Measurements from ENCODE around the gene ACVR1C.

ACVR1C gene

DNA sequence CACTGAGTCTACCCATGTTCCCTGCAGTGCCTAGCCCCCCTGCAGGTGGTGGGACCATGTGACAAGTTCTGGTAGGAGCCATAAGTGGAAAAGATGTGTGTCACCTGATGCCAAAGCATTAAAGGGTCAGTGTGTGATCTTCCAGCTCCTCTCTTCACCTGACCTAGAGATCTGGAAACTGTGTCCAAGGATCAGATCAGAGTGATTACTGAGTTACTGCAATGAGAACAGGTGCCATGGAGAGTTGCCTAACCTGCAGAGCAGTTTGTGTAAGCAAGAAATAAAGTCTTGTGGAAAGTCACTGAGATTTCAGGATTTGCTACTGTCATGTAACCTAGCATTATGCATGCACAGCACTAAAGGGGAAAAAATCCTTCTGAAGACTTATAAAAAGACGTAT, 90.6 kb downstream of the ACVR1C start:
- no peak overlapping the region for H3K4me3 ChIP-seq (ENCODE audit: low read length)
- TF ChIP-seq, protein P1, sequence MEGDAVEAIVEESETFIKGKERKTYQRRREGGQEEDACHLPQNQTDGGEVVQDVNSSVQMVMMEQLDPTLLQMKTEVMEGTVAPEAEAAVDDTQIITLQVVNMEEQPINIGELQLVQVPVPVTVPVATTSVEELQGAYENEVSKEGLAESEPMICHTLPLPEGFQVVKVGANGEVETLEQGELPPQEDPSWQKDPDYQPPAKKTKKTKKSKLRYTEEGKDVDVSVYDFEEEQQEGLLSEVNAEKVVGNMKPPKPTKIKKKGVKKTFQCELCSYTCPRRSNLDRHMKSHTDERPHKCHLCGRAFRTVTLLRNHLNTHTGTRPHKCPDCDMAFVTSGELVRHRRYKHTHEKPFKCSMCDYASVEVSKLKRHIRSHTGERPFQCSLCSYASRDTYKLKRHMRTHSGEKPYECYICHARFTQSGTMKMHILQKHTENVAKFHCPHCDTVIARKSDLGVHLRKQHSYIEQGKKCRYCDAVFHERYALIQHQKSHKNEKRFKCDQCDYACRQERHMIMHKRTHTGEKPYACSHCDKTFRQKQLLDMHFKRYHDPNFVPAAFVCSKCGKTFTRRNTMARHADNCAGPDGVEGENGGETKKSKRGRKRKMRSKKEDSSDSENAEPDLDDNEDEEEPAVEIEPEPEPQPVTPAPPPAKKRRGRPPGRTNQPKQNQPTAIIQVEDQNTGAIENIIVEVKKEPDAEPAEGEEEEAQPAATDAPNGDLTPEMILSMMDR (IDR thresholded peaks at IDR 0.05; ENCODE audit: low read length): no peak
- no peak for TF ChIP-seq EZH2 (optimal IDR thresholded peaks at IDR 0.05; ENCODE audit: low read depth, low read length)
- TF ChIP-seq EZH2phosphoT487 (IDR thresholded peaks at IDR 0.05; ENCODE audit: low read length): no peak
- DNase-seq: no peak
- H3K9me2 ChIP-seq (replicated peaks; ENCODE audit: insufficient read depth, low read length): no peaks in the 10 kb centered on the region
- H3K27me3 ChIP-seq (replicated peaks; ENCODE audit: insufficient read depth, low read length): no peaks in the 10 kb centered on the region
- H3K36me3 ChIP-seq (replicated peaks; ENCODE audit: insufficient read depth, low read length): no peaks in the 10 kb centered on the region
- no peak overlapping the region for H3K4me2 ChIP-seq (ENCODE audit: low read depth, low read length)
- H3K79me2 ChIP-seq (ENCODE audit: low read length): no peaks in the 10 kb centered on the region
- no peaks in the 10 kb centered on the region for H3F3A ChIP-seq (ENCODE audit: insufficient read depth, low read length)
- H3K9ac ChIP-seq (ENCODE audit: low read length): no peak overlapping the region
- H3K4me1 ChIP-seq (ENCODE audit: low read length): no peaks in the 10 kb centered on the region
- no peaks in the 10 kb centered on the region for H4K20me1 ChIP-seq (ENCODE audit: insufficient read depth, low read length)
- H2AFZ ChIP-seq (ENCODE audit: low read length): no peak overlapping the region
- no peak overlapping the region for H3K27ac ChIP-seq (ENCODE audit: low read length)
- no peaks in the 10 kb centered on the region for H3K9me3 ChIP-seq (replicated peaks; ENCODE audit: insufficient read depth, low read length)

DNA sequence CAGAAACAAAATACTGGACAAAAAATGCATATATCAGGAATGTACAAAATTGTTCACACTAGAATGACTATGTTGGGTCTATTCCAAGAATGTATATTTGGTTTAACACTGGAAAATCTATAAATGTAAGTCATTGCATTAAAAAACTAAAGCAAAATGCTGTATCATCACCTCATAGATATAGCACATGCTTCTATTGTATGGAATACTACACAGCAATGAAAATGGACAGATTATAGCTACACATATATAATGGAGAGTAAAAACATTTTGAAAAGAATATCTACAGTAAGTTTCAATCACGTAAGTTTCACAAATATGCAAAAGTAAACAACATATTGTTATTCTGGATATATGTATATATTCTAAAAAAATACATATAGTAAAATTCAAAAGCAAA, 91.8 kb downstream of the ACVR1C start:
- DNase-seq: no peak
- TF ChIP-seq, protein P1 (IDR thresholded peaks at IDR 0.05; ENCODE audit: low read length): no peak
- TF ChIP-seq EZH2phosphoT487 (IDR thresholded peaks at IDR 0.05; ENCODE audit: low read length) (no peak), EZH2 (optimal IDR thresholded peaks at IDR 0.05; ENCODE audit: low read depth, low read length) (no peak)
- Histone ChIP-seq H3K9ac (ENCODE audit: low read length) (no peak overlapping the region), H3K4me3 (ENCODE audit: low read length) (no peak overlapping the region), H3F3A (ENCODE audit: insufficient read depth, low read length) (no peaks in the 10 kb centered on the region), H2AFZ (ENCODE audit: low read length) (no peak overlapping the region), H3K9me2 (replicated peaks; ENCODE audit: insufficient read depth, low read length) (no peaks in the 10 kb centered on the region), H4K20me1 (ENCODE audit: insufficient read depth, low read length) (no peaks in the 10 kb centered on the region), H3K4me1 (ENCODE audit: low read length) (no peaks in the 10 kb centered on the region), H3K4me2 (ENCODE audit: low read depth, low read length) (no peak overlapping the region), H3K9me3 (replicated peaks; ENCODE audit: insufficient read depth, low read length) (no peaks in the 10 kb centered on the region), H3K27ac (ENCODE audit: low read length) (no peak overlapping the region), H3K27me3 (replicated peaks; ENCODE audit: insufficient read depth, low read length) (no peaks in the 10 kb centered on the region), H3K36me3 (replicated peaks; ENCODE audit: insufficient read depth, low read length) (no peaks in the 10 kb centered on the region), H3K79me2 (ENCODE audit: low read length) (no peaks in the 10 kb centered on the region)

DNA sequence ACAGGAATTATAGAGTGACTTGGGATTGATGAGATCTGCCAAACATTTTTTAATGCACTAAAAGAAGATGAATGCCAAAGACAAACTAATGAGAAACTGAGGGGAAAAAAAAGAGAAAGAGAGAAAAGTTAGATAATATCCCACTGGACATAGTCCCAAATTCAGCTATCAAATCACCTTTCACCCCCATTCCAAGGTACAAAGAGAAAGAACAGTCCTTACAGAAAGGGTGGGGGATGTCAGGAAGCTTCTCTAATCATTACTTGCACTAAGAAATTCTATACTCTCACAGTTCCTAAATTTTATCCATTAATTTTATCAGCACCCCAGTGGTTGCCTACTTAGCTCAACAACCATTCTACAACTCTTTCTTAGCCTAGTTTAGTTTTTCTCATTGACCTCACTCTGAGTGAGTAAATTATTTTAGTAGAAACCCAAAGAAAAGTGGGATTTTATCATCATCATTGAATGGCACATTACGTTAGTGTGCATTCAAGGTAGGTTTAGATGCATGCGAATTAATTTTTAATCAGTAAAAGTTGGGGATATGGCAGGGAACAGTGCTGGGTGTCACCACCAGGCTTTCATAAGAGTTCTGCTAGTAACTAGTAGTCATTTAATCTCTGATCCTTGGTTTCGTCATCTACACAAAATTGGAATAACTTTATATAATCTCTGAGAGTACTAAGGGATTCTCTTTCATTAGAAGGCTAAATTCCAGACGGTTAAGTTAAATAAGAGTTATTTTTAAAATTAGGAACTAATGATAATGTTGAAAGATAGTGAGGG, 99.5 kb downstream of the ACVR1C start:
- Histone ChIP-seq H3K27me3 (replicated peaks; ENCODE audit: insufficient read depth, low read length) (no peaks in the 10 kb centered on the region), H3K4me1 (ENCODE audit: low read length) (peaks cover 16% of the 10 kb centered on the region), H3K36me3 (replicated peaks; ENCODE audit: insufficient read depth, low read length) (no peaks in the 10 kb centered on the region), H3K4me3 (ENCODE audit: low read length) (no peak overlapping the region), H3K79me2 (ENCODE audit: low read length) (no peaks in the 10 kb centered on the region), H3K9ac (ENCODE audit: low read length) (no peak overlapping the region), H3K9me2 (replicated peaks; ENCODE audit: insufficient read depth, low read length) (no peaks in the 10 kb centered on the region), H2AFZ (ENCODE audit: low read length) (no peak overlapping the region), H3K27ac (ENCODE audit: low read length) (no peak overlapping the region), H4K20me1 (ENCODE audit: insufficient read depth, low read length) (no peaks in the 10 kb centered on the region), H3F3A (ENCODE audit: insufficient read depth, low read length) (no peaks in the 10 kb centered on the region), H3K4me2 (ENCODE audit: low read depth, low read length) (no peak overlapping the region), H3K9me3 (replicated peaks; ENCODE audit: insufficient read depth, low read length) (no peaks in the 10 kb centered on the region)
- no peak for DNase-seq
- TF ChIP-seq EZH2 (optimal IDR thresholded peaks at IDR 0.05; ENCODE audit: low read depth, low read length) (no peak), EZH2phosphoT487 (IDR thresholded peaks at IDR 0.05; ENCODE audit: low read length) (no peak)
- TF ChIP-seq, protein P1 (IDR thresholded peaks at IDR 0.05; ENCODE audit: low read length): no peak
